ENCODE results near the gene PCDHA1.
"Not testable (repeated sequence)": the region's sequence is repeated elsewhere in the genome, so short reads cannot be mapped to it uniquely, and the experiment has no call there.

Gene PCDHA1

DNA sequence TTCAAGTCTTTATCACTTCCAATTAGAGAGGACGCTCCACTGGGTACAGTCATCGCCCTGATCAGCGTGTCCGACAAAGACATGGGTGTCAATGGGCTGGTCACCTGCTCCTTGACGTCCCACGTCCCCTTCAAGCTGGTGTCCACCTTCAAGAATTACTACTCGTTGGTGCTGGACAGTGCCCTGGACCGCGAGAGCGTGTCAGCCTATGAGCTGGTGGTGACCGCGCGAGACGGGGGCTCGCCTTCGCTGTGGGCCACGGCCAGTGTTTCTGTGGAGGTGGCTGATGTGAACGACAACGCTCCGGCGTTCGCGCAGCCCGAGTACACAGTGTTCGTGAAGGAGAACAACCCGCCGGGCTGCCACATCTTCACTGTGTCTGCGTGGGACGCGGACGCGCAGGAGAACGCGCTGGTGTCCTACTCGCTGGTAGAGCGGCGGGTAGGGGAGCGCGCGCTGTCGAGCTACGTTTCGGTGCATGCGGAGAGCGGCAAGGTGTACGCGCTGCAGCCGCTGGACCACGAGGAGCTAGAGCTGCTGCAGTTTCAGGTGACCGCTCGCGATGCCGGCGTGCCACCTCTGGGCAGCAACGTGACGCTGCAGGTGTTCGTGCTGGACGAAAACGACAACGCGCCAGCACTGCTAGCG is 22.4 kb downstream of the PCDHA1 start:
- DNase-seq (ENCODE audit: low read depth): not testable (repeated sequence)

DNA sequence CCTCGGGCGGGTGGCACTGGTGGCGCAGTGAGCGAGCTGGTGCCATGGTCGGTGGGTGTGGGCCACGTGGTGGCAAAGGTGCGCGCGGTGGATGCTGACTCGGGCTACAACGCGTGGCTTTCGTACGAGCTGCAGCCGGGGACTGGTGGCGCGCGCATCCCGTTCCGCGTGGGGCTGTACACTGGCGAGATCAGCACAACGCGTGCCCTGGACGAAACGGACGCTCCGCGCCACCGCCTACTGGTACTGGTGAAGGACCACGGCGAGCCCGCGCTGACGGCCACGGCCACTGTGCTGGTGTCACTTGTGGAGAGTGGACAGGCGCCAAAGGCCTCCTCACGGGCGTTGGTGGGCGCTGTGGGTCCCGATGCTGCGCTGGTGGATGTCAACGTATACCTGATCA is 22.9 kb downstream of the PCDHA1 start:
- no peak for DNase-seq (ENCODE audit: low read depth)

- no peak for DNase-seq (ENCODE audit: low read depth)
Measured at GRCh38 chr5:140821375-140822280, 35.7 kb downstream of the PCDHA1 start, which contains the start of gene PCDHA5. Gene PCDHA5 (plus strand): TSS chr5:140821613.

DNA sequence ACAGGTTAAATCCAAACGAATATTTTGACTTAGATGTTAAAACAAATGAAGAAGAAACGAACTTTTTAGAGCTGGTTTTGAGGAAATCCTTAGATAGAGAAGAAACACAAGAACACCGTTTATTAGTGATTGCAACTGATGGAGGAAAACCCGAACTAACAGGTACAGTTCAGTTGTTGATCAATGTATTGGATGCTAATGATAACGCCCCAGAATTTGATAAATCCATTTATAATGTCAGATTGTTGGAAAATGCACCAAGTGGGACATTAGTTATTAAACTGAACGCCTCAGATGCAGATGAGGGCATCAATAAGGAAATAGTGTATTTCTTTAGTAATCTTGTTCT is 36.3 kb downstream of the PCDHA1 start:
- DNase-seq (ENCODE audit: low read depth): no peak

DNA sequence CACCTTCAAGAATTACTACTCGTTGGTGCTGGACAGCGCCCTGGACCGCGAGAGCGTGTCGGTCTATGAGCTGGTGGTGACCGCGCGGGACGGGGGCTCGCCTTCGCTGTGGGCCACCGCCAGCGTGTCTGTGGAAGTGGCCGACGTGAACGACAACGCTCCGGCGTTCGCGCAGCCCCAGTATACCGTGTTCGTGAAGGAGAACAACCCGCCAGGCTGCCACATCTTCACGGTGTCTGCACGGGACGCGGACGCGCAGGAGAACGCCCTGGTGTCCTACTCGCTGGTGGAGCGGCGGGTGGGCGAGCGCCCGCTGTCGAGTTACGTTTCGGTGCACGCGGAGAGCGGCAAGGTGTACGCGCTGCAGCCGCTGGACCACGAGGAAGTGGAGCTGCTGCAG is 37.0 kb downstream of the PCDHA1 start:
- DNase-seq (ENCODE audit: low read depth): not testable (repeated sequence)

DNA sequence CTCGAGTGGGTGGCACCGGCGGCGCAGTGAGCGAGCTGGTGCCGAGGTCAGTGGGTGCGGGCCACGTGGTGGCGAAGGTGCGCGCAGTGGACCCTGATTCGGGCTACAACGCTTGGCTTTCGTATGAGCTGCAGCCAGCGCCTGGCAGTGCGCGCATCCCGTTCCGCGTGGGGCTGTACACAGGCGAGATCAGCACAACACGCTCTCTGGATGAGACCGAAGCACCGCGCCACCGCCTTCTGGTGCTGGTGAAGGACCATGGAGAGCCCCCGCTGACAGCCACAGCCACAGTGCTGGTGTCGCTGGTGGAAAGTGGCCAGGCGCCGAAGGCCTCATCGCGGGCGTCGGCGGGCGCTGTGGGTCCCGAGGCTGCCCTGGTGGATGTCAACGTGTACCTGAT is 37.5 kb downstream of the PCDHA1 start:
- no peak for DNase-seq (ENCODE audit: low read depth)

DNA sequence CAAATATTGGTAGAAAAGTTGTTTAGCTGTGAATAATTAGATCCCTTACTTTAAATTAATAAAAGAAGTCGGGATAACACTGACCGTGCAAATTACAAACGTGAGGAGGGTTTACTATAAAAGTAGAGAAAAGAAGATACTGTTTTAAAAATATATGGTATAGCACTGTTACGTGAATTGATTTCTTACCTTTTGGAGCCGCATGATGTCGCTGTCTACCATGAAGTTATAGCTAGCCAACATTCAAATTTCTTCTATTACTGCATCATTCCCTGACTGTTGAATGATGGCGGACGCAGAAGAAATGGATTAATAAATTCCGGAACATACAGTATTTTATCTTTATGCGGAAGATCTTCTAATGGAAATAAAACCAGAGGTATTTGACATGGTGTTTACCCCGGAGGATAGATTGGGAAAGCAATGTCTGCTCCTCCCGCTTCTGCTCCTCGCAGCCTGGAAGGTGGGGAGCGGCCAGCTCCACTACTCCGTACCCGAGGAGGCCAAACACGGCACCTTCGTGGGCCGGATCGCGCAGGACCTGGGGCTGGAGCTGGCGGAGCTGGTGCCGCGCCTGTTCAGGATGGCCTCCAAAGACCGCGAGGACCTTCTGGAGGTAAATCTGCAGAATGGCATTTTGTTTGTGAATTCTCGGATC is 41.9 kb downstream of the PCDHA1 start, which contains the start of gene PCDHA6:
TSS of gene PCDHA6 (plus strand) at position 257 of the 658 bp plus-strand sequence. CDS start at position 389, 132 bp downstream.
- DNase-seq (ENCODE audit: low read depth): no peak

GRCh38 chr5:140828362-140828737 is 42.4 kb downstream of the PCDHA1 start:
- DNase-seq (ENCODE audit: low read depth): no peak

GRCh38 chr5:140829511-140830501 is 43.9 kb downstream of the PCDHA1 start:
- DNase-seq (ENCODE audit: low read depth): not testable (repeated sequence)

GRCh38 chr5:140833993-140834392 is 48.1 kb downstream of the PCDHA1 start, which contains the start of gene PCDHA7:
Gene PCDHA7 (plus strand): TSS chr5:140834269. CDS start chr5:140834384, 115 bp downstream.
- DNase-seq (ENCODE audit: low read depth): no peak

DNA sequence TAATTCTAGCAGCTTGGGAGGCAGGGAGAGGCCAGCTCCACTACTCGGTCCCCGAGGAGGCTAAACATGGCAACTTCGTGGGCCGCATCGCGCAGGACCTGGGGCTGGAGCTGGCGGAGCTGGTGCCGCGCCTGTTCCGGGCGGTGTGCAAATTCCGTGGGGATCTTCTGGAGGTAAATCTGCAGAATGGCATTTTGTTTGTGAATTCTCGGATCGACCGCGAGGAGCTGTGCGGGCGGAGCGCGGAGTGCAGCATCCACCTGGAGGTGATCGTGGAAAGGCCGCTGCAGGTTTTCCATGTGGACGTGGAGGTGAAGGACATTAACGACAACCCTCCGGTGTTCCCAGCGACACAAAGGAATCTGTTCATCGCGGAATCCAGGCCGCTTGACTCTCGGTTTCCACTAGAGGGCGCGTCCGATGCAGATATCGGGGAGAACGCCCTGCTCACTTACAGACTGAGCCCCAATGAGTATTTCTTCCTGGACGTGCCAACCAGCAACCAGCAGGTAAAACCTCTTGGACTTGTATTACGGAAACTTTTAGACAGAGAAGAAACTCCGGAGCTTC is 48.6 kb downstream of the PCDHA1 start:
- not testable (repeated sequence) for DNase-seq (ENCODE audit: low read depth)

- DNase-seq (ENCODE audit: low read depth): no peak
Measured at GRCh38 chr5:140835622-140836510, 49.9 kb downstream of the PCDHA1 start.

- no peak for DNase-seq (ENCODE audit: low read depth)
Measured at GRCh38 chr5:140840978-140841962, 55.3 kb downstream of the PCDHA1 start, which contains the start of gene PCDHA8. Gene PCDHA8 (plus strand): TSS chr5:140841187. CDS start chr5:140841322, 135 bp downstream.

GRCh38 chr5:140842798-140843733 is 57.1 kb downstream of the PCDHA1 start:
- no peak for DNase-seq (ENCODE audit: low read depth)

DNA sequence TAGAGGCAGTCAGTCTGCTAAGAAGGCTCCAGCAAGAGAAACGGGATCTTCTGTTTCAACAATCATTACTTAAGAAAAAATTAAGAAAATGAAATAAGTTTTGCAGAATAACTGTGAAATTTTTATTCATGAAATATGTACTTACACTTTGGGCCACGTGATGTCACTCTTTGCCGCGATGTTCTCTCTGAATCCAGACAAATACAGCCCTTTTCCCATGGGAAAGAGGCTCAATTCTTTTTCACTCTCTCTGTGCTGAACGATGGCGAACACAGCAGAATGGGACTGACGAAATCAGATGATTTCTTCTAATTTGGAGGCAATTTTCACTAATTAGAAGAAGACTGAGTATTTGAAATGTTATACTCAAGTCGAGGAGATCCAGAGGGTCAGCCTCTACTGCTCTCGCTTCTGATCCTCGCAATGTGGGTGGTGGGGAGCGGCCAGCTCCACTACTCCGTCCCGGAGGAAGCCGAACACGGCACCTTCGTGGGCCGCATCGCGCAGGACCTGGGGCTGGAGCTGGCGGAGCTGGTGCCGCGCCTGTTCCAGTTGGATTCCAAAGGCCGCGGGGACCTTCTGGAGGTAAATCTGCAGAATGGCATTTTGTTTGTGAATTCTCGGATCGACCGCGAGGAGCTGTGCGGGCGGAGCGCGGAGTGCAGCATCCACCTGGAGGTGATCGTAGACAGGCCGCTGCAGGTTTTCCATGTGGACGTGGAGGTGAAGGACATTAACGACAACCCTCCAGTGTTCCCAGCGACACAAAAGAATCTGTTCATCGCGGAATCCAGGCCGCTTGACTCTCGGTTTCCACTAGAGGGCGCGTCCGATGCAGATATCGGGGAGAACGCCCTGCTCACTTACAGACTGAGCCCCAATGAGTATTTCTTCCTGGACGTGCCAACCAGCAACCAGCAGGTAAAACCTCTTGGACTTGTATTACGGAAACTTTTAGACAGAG is 62.5 kb downstream of the PCDHA1 start, which contains the start of gene PCDHA9:
TSS of gene PCDHA9 (plus strand) at position 244 of the 964 bp plus-strand sequence. CDS start at position 358, 114 bp downstream.
- not testable (repeated sequence) for DNase-seq (ENCODE audit: low read depth)
